A673 (cell line): Measurements from ENCODE around the gene MOB2. TPM values are rescaled to one million over a fixed set of nuclear protein-coding genes. Genes with fewer than 3 reads are reported as not detected.

Experiments
- BruUV-seq: library from RNA; stranded (reverse); fragments of 400-500 nt; replicated peaks from 2 replicates; lab custom pipeline; 2021; lab: Mats Ljungman, UMichigan
- CTCF ChIA-PET: fragments of 300-600 bp; sonication (Branson Sonifier 250); formaldehyde crosslinking; loops from one replicate; lab custom pipeline; 2022; ENCODE audit warnings: antibody characterized with exemption; lab: Charles Lee
- POLR2A ChIA-PET: fragments of 300-600 bp; sonication (Branson Sonifier 250); formaldehyde crosslinking; loops from one replicate; lab custom pipeline; 2022; ENCODE audit warnings: antibody characterized with exemption; ENCODE audit not compliant: low non-redundant PET; lab: Charles Lee
- DNase-seq: peaks from one replicate; pipeline ENCODE4 v3.0.0-alpha.2; 2015; ENCODE audit warnings: low spot score
- H3K27ac ChIP-seq: fragments of 200-600 bp; sonication (generic); 2 replicates; pipeline ENCODE4 v1.5.1; 2016; ENCODE audit warnings: mixed run types, low read depth, mild to moderate bottlenecking, mixed read lengths, antibody characterized with exemption, low read length; ENCODE audit not compliant: poor library complexity, severe bottlenecking
- H3K27me3 ChIP-seq: fragments of 200-600 bp; sonication (generic); replicated peaks from 2 replicates; pipeline ENCODE4 v1.6.1; 2017; ENCODE audit warnings: mixed run types, low read depth, mild to moderate bottlenecking, mixed read lengths, antibody characterized with exemption, low read length; ENCODE audit not compliant: insufficient read depth, poor library complexity
- H3K36me3 ChIP-seq: fragments of 200-600 bp; sonication (generic); 2 replicates; pipeline ENCODE4 v1.6.1; 2016; ENCODE audit warnings: mixed run types, mild to moderate bottlenecking, mixed read lengths, antibody characterized with exemption, low read length; ENCODE audit not compliant: insufficient read depth, poor library complexity, severe bottlenecking
- H3K4me1 ChIP-seq: fragments of 200-600 bp; sonication (generic); 2 replicates; pipeline ENCODE4 v1.6.1; 2017; ENCODE audit warnings: mixed run types, mild to moderate bottlenecking, mixed read lengths, antibody characterized with exemption, low read length; ENCODE audit not compliant: insufficient read depth, poor library complexity, severe bottlenecking
- H3K4me3 ChIP-seq: fragments of 200-600 bp; sonication (generic); 2 replicates; pipeline ENCODE4 v1.5.1; 2016; ENCODE audit warnings: low read depth, mixed run types, mild to moderate bottlenecking, mixed read lengths, low read length; ENCODE audit not compliant: poor library complexity, severe bottlenecking
- H3K9me3 ChIP-seq: fragments of 200-600 bp; sonication (generic); 2 replicates; pipeline ENCODE4 v1.6.1; 2016; ENCODE audit warnings: mixed run types, low read depth, mild to moderate bottlenecking, mixed read lengths, antibody characterized with exemption, low read length; ENCODE audit not compliant: poor library complexity, severe bottlenecking
- EZH2 ChIP-seq: fragments of 200-600 bp; sonication (generic); IDR thresholded peaks from 2 replicates; pipeline ENCODE4 v1.6.1; 2017; ENCODE audit warnings: borderline replicate concordance, low read depth, mild to moderate bottlenecking, mixed read lengths, antibody characterized with exemption, low read length; ENCODE audit not compliant: poor library complexity, severe bottlenecking
- intact Hi-C: fragments of 100-400 bp; cut with micrococcal nuclease; formaldehyde crosslinking; loops from one replicate; pipeline ENCODE4 v1.10.0; 2022; ENCODE audit not compliant: unreplicated experiment
- total RNA-seq: library from RNA; stranded (reverse); gene quantifications from 2 replicates; pipeline ENCODE4 v1.2.3, GENCODE V29; 2021
- TF ChIP-seq, protein P1 (sequence below): fragments of 300-800, 200-600 bp; sonication (generic); conservative IDR thresholded peaks from 2 replicates; pipeline ENCODE4 v1.5.1; 2017; ENCODE audit warnings: low read depth, mild to moderate bottlenecking, antibody characterized with exemption, low read length, moderate library complexity, mixed read lengths

The MOB2 gene
- total RNA-seq, 1 experiment from 2014 or later = 14.7 TPM

DNA sequence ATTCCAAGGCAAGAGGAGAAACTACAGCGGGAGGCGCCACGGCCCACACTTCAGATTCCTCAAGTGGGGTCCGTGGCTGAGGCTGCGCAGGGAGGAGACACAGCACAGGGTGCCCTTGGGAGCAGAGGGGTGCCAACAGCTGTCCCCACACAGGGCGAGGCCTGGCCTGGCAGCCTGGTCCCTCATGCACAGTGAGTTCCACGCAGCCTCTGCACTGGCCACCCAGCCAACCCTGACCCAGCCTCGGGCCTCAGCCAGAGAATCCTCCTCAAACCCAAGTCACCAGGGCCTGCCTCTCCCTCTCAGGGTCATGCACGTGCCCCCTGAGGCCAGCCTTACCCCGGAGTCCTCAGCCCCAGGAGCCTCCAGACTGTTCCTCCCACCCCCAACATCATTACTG, 22.4 kb upstream of the MOB2 start:
- no peaks in the 10 kb centered on the region for H3K9me3 ChIP-seq
- CTCF ChIA-PET = no interaction called here
- no TSS peak for BruUV-seq

DNA sequence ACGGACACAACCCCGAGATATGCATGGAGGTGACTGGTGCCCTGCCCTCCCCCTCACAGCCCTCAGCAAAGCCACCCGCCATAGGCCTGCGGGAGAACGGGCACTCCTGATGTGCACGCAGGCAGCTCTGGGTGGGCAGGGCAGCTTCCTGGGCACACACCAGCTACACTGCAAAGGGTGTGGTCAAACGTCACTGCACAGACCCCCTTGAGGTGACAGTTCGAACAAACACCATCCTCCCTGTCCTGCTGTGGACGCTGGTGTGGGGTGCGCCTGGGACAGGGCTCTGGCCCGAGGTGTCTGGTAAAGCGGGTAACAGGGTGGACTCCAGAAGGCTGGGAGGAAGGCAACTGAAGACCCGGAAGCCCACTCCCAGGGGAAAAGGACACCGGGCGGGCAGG, 21.9 kb upstream of the MOB2 start:
- DNase-seq = no peak
- ChIA-PET POLR2A (no interaction called here), CTCF (no interaction called here)
- BruUV-seq = no TSS peak
- H3K27me3 ChIP-seq = no peaks in the 10 kb centered on the region
- H3K36me3 ChIP-seq = no peaks in the 10 kb centered on the region
- intact Hi-C loops = no loop called here
- no peak for TF ChIP-seq EZH2
- TF ChIP-seq, protein P1, sequence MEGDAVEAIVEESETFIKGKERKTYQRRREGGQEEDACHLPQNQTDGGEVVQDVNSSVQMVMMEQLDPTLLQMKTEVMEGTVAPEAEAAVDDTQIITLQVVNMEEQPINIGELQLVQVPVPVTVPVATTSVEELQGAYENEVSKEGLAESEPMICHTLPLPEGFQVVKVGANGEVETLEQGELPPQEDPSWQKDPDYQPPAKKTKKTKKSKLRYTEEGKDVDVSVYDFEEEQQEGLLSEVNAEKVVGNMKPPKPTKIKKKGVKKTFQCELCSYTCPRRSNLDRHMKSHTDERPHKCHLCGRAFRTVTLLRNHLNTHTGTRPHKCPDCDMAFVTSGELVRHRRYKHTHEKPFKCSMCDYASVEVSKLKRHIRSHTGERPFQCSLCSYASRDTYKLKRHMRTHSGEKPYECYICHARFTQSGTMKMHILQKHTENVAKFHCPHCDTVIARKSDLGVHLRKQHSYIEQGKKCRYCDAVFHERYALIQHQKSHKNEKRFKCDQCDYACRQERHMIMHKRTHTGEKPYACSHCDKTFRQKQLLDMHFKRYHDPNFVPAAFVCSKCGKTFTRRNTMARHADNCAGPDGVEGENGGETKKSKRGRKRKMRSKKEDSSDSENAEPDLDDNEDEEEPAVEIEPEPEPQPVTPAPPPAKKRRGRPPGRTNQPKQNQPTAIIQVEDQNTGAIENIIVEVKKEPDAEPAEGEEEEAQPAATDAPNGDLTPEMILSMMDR = no peak
- no peaks in the 10 kb centered on the region for H3K9me3 ChIP-seq
- H3K4me1 ChIP-seq = peaks cover 13% of the 10 kb centered on the region
- no peak overlapping the region for H3K4me3 ChIP-seq
- no peak overlapping the region for H3K27ac ChIP-seq

More for the DNA sequence above, 22.4 kb upstream of the MOB2 start:
- TF ChIP-seq, protein P1 = no peak
- no peak for TF ChIP-seq EZH2
- peaks cover 15% of the 10 kb centered on the region for H3K4me1 ChIP-seq
- no peak for DNase-seq
- H3K27ac ChIP-seq = no peak overlapping the region
- POLR2A ChIA-PET = no interaction called here
- no peaks in the 10 kb centered on the region for H3K36me3 ChIP-seq
- H3K27me3 ChIP-seq = no peaks in the 10 kb centered on the region
- intact Hi-C loops = no loop called here
- no peak overlapping the region for H3K4me3 ChIP-seq

DNA sequence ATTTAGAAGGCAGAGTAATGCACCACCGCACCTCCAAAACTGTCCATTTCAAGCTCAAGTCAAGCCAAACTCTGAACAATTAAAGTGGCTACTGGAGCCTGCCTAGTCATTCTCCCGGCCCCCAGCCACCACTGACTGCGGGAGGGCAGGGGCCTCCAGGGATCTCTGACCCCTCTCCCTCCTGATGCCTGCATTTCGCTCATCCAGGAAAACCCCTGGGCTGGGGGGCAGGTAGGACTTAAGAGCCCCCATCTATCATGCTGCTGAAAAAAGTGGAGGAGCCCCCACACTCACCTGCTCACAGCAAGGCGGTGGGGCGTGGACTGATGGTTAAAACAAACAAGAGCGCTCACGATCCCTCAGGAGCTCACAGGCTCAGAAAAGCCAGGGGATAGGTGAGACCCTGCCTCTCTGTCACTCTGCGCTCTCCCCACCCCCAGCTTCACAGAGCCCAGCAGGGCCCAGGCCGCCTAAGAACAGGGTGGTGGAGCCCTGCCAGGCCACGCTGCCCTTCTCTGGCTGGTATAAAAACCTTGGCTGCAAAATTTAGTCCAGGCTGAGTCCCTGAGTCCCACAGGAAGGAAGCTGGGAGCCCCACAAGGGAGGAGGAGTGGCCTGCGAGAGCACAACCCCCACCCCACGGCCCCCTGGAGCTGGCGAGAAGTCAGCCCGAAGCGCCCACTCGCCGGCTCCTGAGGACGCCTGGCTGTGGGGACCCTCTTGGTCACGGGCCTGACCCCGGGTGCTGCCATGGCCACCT, 21.0 kb upstream of the MOB2 start:
- intact Hi-C loops = no loop called here
- Histone ChIP-seq H3K9me3 (no peaks in the 10 kb centered on the region), H3K36me3 (no peaks in the 10 kb centered on the region), H3K4me3 (no peak overlapping the region), H3K27ac (peak overlapping the region; percentile 23), H3K27me3 (no peaks in the 10 kb centered on the region), H3K4me1 (peaks cover 10% of the 10 kb centered on the region)
- ChIA-PET POLR2A (no interaction called here), CTCF (no interaction called here)
- no TSS peak for BruUV-seq
- no peak for DNase-seq
- TF ChIP-seq, protein P1 = no peak
- no peak for TF ChIP-seq EZH2
